GM19467 (cell line): ENCODE measurements around the gene PRKCH.

Experiments used
- ATAC-seq: cut with Tn5 transposase; IDR thresholded peaks from one replicate; pipeline ENCODE4 v1.9.1; 2021; ENCODE audit warnings: mild to moderate bottlenecking, moderate library complexity; ENCODE audit not compliant: unreplicated experiment

Gene PRKCH

DNA sequence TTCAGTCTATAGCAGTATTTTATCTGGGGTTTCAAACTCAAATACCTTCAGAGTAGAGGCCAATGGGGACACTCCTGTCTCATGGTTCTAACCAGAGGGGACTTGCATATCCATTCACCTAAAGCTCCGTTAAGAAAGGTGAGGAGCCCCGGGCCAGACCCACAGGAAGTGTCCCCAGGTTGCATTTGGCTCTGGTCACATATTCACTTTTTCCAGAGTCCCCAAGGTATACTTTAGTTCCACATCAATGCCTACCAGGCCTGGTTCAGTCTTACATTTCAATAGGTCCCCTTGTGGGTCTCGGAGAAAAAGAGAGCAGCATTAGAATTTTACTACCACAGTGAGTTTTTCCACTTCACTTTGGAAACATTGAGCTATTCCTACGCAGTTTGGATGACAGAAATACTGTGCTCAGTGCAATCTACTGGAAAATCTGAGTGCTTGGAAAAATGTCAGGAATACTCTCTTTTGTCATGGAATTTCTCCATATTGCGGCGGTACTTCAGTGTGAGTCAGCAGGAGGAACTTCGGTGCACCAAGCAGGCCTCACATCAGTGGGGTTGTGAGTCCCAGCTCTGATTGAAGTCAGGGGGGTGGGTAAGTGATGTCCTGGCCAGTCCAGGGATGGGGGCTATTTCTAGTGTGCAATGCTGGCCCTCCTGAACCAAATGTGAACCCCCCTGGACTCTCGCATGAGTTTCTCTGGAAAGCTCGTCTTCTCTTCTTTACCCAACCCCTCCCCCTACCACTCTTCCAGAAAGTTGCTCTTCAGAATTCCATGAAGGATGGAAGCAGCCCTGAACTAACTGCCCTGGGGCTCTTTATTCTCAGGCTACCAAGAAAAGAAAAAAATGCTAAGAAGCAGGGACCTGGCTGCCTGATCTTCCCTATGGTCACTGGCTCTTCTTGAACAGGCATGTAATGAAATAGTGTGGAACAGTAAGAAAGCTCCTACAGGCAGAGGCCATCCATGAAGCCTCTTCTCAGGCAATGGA, 184.7 kb downstream of the PRKCH start:
- no peak for ATAC-seq

DNA sequence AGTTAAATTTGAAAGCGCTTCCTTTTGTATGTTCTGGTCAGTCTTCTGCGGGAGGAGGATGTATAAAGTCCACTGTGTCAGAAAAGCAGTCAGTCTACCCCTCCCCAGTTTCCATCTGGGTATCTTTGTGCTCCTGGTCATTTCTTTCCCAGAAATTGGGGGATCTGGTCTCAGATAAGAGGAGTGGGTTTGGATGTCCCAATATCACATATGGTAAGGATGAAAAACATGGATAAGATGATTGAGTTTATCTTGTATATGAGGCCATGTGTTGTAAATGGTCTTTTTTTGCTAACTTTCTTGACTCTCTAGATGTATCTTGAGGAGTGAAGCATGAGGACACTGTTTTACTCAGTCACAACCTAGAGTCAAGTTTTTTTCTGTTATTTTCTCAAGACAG, 187.1 kb downstream of the PRKCH start:
- ATAC-seq: no peak

DNA sequence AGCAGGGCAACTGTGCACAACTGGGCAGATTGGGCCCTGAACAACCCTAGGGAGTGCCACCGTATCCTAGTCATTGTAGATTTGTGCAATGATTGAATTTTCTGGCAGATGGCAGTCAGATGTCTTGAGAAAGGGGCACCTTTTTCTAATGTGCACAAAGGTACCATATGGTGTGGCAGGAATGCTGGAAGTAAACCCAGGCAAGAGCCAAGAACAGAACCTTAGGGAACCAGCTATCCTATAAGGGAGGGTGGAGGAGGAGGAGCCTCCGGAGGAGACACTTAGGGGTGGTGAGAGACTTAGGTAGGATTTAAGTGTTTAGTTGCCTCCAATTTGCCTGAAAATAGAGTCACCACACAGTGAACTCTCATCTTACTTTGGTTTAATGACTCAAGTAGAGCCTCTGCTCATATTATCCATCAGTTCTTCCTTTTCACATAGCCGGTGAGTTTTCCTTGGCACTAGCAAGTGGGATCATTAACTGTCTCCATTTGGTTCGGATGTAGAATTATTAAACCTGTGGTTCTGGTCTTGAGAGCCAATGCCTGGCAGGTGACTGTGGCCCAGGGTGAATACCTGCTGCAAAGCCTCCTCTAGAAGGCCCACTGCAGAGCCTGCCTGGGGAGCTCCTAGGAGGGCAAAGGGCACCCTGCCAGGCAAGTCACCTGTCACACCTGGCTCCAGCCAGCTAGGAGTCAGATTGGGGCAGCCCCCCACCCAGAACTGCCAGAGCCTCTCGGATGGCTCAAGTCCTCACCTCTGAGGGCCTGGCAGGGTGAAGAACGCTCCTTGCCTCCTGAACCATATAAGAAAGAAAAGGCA, 189.6 kb downstream of the PRKCH start:
- ATAC-seq: no peak

GRCh38 chr14:61511558-61511948, 190.2 kb downstream of the PRKCH start:
- ATAC-seq: no peak

GRCh38 chr14:61512026-61512834, 190.9 kb downstream of the PRKCH start:
- ATAC-seq: no peak

DNA sequence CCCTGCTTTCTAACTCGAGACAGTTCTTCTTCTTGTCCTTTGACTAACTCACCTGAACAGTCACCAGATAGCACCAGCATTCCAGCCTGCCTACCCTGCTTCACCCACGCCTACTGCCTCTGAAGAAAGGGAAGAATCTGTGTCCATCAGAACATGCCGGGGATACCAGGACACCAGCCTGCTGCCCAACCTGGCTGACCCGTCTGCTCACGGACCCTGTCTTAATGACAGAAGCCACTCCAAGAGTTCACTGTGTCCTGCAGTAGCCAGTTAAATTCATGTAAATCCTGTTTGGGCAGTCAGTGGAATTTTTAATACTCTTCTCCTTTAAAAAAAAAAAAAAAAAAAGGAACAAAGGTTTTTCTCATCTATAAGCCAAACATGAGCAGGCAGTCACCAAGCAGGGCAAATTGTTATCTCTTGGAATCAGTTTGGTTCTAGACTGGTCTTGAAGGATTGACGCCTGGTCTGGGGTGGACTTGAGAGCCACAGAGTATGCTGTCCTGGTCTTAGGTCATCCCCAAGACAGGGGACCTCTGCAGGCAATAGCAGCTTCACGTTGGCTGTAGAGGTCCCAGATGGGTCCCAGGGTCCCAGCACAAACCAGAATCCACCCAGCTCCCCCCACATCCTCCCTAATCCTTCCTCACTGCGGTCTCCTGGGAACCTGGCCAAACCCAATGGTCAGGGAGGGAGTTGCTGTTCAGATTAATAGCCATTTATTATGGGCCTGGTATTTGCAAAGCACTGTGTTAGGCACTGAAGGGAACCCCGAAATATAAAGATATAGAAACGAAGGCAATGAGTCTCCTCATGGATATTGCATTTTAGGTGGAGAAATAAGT, 192.8 kb downstream of the PRKCH start:
- no peak for ATAC-seq

DNA sequence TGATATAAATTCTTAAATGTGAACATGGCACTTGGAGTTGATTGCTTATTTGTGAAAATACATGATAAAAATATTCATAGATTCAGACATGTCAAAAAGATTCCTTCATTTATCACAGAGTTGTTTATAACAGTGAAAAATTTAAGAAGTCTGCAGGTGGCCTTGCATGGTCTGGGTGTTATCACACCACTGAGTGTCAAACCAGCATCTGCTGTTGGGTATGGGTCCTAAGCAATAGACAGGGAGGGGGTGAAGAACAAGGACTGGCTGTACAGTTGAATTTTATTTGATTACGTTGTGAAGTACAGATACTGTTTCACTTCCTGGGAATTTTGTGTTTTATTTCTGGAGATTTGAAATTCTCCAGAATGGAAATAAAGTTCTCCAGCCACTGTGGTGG, 193.5 kb downstream of the PRKCH start:
- no peak for ATAC-seq

DNA sequence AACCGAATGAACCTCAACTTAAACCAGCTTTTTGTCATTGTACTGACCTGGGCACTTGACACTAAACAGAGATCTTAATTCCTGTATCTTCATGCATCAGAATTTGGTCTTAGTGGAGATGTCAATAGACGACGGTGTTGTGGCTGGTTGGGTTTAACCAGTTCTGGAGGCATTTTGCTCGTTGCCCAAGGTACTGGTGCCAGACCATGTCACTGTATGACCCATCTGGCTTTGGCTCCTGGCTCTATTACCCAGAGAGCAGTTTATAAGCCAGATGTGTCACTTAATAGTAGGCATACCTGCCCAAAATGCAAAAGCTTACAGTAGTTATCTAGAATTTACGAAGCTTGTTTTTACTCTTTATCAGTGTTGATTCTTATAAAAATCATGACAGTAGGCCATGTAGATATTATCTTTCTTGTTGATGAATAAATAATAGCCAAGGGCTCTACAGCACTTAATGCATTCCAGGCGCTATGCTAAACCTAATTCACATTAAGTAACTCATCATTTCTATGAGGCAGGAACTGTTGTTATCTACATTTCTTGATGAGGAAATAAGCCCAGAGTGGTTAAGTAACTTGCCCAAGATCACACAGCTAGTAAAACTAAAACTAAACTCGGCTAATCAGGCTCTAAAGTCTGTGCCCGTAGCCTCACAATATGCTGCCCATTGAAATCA, 194.2 kb downstream of the PRKCH start:
- ATAC-seq: no peak

DNA sequence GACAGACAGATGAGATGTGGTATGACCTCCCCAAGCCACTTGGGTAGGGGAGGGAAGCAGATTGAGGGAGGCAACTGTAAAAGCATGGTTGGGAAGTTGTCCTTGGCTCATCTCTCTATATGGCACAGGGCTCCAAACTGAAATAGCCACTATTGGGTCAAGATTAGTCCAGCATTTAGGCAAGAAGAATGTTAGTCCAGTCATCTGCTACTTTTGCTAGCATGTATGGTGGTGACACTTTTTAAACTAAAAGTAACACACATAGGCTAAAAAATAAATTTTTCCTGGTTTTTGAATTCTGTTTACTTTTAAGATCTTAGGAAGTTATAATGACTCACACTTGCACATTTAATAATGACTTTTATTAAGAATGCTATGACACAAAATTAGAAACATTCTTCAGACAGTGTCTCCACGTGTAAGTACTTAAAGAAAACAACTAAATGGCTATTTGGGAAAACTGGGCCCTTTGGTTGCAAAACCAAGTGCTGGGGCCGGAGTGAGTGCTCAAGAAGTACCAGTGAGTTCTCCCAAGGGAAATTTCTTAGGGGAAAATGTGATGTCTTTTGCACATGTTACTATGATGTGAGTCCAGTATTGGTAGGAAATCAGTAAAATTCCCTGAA, 194.9 kb downstream of the PRKCH start:
- ATAC-seq: no peak

DNA sequence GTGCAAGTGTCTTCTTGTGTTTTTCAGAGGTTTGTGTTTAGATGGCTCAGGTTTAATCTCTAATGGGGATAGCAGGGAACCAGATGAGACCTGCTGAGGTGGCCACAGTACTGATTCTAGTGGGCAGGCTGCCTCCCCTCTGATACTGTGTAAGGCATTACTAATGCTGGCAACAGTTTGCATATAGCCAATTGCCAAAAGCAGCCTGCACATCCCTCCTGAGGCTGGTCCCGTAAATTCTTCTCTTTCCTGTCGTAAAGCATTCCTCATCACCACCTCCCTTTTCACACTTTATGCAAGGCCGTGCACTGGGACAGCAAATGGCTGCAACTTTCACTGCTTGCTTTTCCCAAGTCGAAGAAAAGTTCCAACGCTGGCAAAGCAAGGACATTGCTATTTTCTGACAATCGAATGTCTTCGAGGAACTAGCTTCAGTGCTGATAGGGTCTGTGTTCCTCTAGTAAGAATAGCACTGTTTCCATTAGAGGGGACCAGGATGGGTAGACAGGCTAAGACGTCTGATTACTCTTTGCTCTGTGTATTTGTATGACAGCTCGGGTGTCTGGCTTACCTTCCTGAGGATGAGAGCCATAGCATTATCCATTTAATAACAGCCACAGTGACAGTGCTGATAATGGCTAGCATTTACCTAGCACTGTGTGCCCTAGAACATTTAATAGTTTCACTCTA, 195.7 kb downstream of the PRKCH start:
- no peak for ATAC-seq

DNA sequence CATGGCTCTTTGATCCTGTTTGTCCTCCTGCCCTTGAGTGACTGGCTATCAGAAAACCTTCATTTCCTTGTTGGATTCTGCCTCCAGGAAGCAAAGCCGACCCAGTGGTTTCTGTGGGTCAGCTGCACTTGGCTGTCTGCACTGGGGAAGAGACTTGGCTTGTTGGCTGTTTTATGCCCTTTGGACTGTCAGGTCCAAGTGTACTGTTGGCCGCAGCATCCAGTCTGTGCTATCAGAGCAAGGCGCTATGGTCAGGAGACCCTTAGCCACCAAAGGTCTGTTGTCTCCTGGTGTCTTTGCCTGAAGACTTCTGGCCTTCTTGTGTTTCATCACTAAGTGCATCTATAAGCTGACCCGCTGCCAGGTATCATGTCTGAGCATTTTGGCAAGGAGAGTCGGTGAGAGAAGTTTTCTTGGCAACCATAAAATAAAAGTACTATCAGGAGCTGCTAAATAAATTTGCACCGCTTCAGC, 196.6 kb downstream of the PRKCH start:
- no peak for ATAC-seq

GRCh38 chr14:61518403-61518802, 197.0 kb downstream of the PRKCH start:
- ATAC-seq: no peak

GRCh38 chr14:61519106-61519505, 197.7 kb downstream of the PRKCH start:
- no peak for ATAC-seq

DNA sequence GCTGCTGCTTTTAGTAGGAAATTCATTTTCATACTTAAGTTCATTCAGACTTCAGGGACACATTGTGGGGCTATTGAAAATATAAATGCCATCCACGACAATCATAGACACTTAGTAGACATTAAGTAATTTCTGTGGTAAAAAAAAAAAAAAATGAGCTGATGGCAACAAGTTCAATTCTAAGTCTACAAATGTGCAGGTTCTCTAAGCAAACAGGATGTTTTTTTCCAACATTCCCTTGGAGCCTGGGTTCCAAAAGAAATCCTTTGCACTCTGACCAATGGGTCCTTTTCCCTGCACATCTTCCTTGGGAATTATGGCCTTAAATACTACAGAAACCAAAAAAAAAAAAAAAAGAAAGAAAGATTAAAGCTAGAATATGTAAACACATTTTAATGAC, 198.4 kb downstream of the PRKCH start:
- no peak for ATAC-seq

- no peak for ATAC-seq
These were observed 199.2 kb downstream of the PRKCH start for GRCh38 chr14:61520576-61520975.

- ATAC-seq: no peak
These were observed 200.4 kb downstream of the PRKCH start for GRCh38 chr14:61521773-61522172.

DNA sequence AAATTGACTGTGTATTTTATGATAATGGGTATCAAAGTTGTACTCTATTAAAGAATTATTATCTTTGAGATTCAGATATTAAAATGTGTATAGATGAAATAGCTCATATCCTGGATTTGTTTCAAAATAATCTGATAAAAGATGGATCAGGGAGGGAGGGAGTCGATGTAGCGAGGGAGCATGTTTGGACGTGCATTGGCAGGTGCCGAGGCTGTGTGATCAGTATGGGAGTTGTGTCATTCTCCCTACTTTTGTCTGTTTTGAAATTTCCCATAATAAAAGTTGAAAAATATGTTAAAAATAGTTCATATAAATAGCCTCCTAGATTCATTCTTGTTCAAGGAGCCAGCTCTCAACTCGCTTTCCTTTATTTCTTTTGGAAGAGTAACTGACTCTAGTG, 202.4 kb downstream of the PRKCH start:
- no peak for ATAC-seq

- ATAC-seq: no peak
These were observed 202.9 kb downstream of the PRKCH start for GRCh38 chr14:61524211-61524806.
